Naive thymus-derived CD4-positive, alpha-beta T cell (primary cell): Measurements from ENCODE around the gene ZNF197. TPM values are rescaled to one million over a fixed set of nuclear protein-coding genes. Genes with fewer than 3 reads are reported as not detected.
"Not testable (repeated sequence)": the region's sequence is repeated elsewhere in the genome, so short reads cannot be mapped to it uniquely, and the experiment has no call there.

Source experiments
- ATAC-seq: fragments of 150-1000 bp; cut with Tn5 transposase; 2 replicates; pipeline ENCODE4 v1.10.0; 2021; ENCODE audit warnings: mild to moderate bottlenecking, moderate library complexity
- CTCF ChIA-PET: fragments of 350-600 bp; sonication (Branson Sonifier 250); formaldehyde crosslinking; loops from one replicate; lab custom pipeline; 2021; ENCODE audit warnings: antibody characterized with exemption; lab: Charles Lee
- POLR2A ChIA-PET: fragments of 350-600 bp; sonication (Branson Sonifier 250); formaldehyde crosslinking; loops from one replicate; lab custom pipeline; 2021; ENCODE audit warnings: antibody characterized with exemption, inconsistent platforms; lab: Charles Lee
- DNase-seq, 9 donors: peaks; one replicate each; pipeline versions ENCODE4 v3.0.0 to v3.0.0-alpha.2; 2020 to 2022; ENCODE audit warnings: mixed read lengths in 1 of 9
- H3K27ac ChIP-seq: one replicate; pipeline ENCODE4 v1.7.0; 2013; ENCODE audit warnings: mild to moderate bottlenecking, low read depth, low read length, moderate library complexity
- H3K27me3 ChIP-seq, 2 donors: one replicate each; pipeline ENCODE4 v1.7.0; 2013; ENCODE audit warnings: low read length in 2 of 2, mild to moderate bottlenecking in 2 of 2, moderate library complexity in 2 of 2; ENCODE audit not compliant: control insufficient read depth in 2 of 2, insufficient read depth in 2 of 2
- H3K36me3 ChIP-seq, 3 experiments: 1 replicate in 2 of 3; 2 replicates in 1 of 3; pipeline ENCODE4 v1.7.0; 2013; ENCODE audit warnings: low read length in 3 of 3, mild to moderate bottlenecking in 3 of 3, moderate library complexity in 1 of 3; ENCODE audit not compliant: insufficient read depth in 3 of 3, control insufficient read depth in 2 of 3
- H3K4me1 ChIP-seq, 2 donors: one replicate each; pipeline ENCODE4 v1.7.0; 2013; ENCODE audit warnings: low read length in 2 of 2, mild to moderate bottlenecking in 2 of 2, moderate library complexity in 1 of 2; ENCODE audit not compliant: control insufficient read depth in 2 of 2, insufficient read depth in 2 of 2
- H3K4me3 ChIP-seq: 2 replicates; pipeline ENCODE4 v1.7.0; 2013; ENCODE audit warnings: mild to moderate bottlenecking, low read length
- H3K9me3 ChIP-seq, 3 experiments: 1 replicate in 2 of 3; 2 replicates in 1 of 3; pipeline ENCODE4 v1.7.0; 2013; ENCODE audit warnings: low read length in 3 of 3; ENCODE audit not compliant: control insufficient read depth in 2 of 3
- H3K27ac Mint-ChIP-seq, 9 donors: one replicate each; pipeline ENCODE4 v1.8.0; 2020 to 2022; ENCODE audit warnings: mixed read lengths in 9 of 9, mild to moderate bottlenecking in 8 of 9, moderate library complexity in 5 of 9, inconsistent platforms in 2 of 9
- H3K27me3 Mint-ChIP-seq, 5 donors: one replicate each; pipeline ENCODE4 v1.8.0; 2021 to 2022; ENCODE audit warnings: mixed read lengths in 5 of 5, mild to moderate bottlenecking in 1 of 5
- H3K36me3 Mint-ChIP-seq, 5 donors: one replicate each; pipeline ENCODE4 v1.8.0; 2020 to 2022; ENCODE audit warnings: mixed read lengths in 5 of 5, mild to moderate bottlenecking in 3 of 5, inconsistent platforms in 1 of 5
- H3K4me1 Mint-ChIP-seq, 7 donors: one replicate each; pipeline ENCODE4 v1.8.0; 2020 to 2022; ENCODE audit warnings: mixed read lengths in 7 of 7, mild to moderate bottlenecking in 3 of 7, inconsistent platforms in 1 of 7
- H3K4me3 Mint-ChIP-seq, 10 donors: one replicate each; pipeline ENCODE4 v1.8.0; 2020 to 2022; ENCODE audit warnings: mild to moderate bottlenecking in 10 of 10, mixed read lengths in 10 of 10, moderate library complexity in 6 of 10, inconsistent platforms in 2 of 10
- H3K9me3 Mint-ChIP-seq, 11 donors: one replicate each; pipeline ENCODE4 v1.8.0; 2020 to 2022; ENCODE audit warnings: mixed read lengths in 11 of 11, mild to moderate bottlenecking in 4 of 11, inconsistent platforms in 1 of 11, moderate library complexity in 1 of 11
- intact Hi-C, 2 donors: fragments of 100-400 bp; cut with micrococcal nuclease; formaldehyde crosslinking; loops; one replicate each; pipeline ENCODE4 v1.15.1; 2023
- polyA plus RNA-seq, 2 donors: library from polyadenylated mRNA; unstranded; fragments of 300-500 nt; fragmentation: Illumina TruSeq; gene quantifications; one replicate each; pipeline ENCODE4 v1.2.3, GENCODE V29; 2021
- total RNA-seq, 6 experiments: library from RNA in 5 of 6; stranded (reverse) in 5 of 6; gene quantifications; 1 replicate in 5 of 6; 2 replicates in 1 of 6; pipeline ENCODE4 v1.2.3 and lab custom pipeline; 2021 to 2026

The ZNF197 gene
- 10 to 100 TPM in 3 of 5 experiments, 1 to 10 TPM in 2; 5.5 to 15.6 (median 15.0) TPM for total RNA-seq
- polyA plus RNA-seq: 1 to 10 TPM; 5.2 to 5.8 TPM
- 20.6 reads per million, percentile 51 among the genes with 10 or more reads in this experiment for total RNA-seq (lab: John Stamatoyannopoulos, UW)

- peaks cover 9 to 10% of the 10 kb centered on the region in 2 donors for H3K4me1 ChIP-seq
- peak; percentile 80 for ATAC-seq
- peak; percentile 5 to 64 (median 27) for DNase-seq
- peaks cover 0 to 6% (median 0%) of the 10 kb centered on the region in 3 experiments for H3K36me3 ChIP-seq
- Mint-ChIP-seq H3K9me3 (peaks cover 0 to 8% (median 0%) of the 10 kb centered on the region in 11 donors), H3K27ac (peak within 1 kb of the TSS; percentile 60 to 88 (median 81)), H3K36me3 (peaks cover 6 to 29% (median 21%) of the 10 kb centered on the region in 5 donors), H3K4me1 (peaks cover 18 to 53% (median 47%) of the 10 kb centered on the region in 7 donors), H3K27me3 (no peaks in the 10 kb centered on the region), H3K4me3 (peak within 1 kb of the TSS; percentile 83 to 94 (median 92))
- H3K27me3 ChIP-seq: no peaks in the 10 kb centered on the region
- ChIA-PET CTCF (interaction anchor here (0.8 kb wide), 1 partner anchor 104 kb away, joined by 3 read pairs; no protein-coding TSS in a partner anchor), POLR2A (interaction anchor here (1.6 kb wide), 1 partner anchor 13 kb away, joined by 4 read pairs; no protein-coding TSS in a partner anchor)
- peak within 1 kb of the TSS; percentile 66 for H3K27ac ChIP-seq
- intact Hi-C loops: loop anchor here (1.0 to 10.0 kb wide), 9 partner anchors 60 to 288 kb away; partner anchors contain the start of genes KIAA1143 (in 2 of the 2), KIF15 (in 2 of the 2), ZNF501 (in 2 of the 2) and TCAIM (in 1 of the 2)
- H3K9me3 ChIP-seq: no peaks in the 10 kb centered on the region
- peak within 1 kb of the TSS; percentile 51 for H3K4me3 ChIP-seq
Measured at GRCh38 chr3:44624749-44625480, at the start of gene ZNF197. Gene ZNF197 (plus strand): TSS chr3:44625036. CDS start chr3:44629155, 4,119 bp downstream.

DNA sequence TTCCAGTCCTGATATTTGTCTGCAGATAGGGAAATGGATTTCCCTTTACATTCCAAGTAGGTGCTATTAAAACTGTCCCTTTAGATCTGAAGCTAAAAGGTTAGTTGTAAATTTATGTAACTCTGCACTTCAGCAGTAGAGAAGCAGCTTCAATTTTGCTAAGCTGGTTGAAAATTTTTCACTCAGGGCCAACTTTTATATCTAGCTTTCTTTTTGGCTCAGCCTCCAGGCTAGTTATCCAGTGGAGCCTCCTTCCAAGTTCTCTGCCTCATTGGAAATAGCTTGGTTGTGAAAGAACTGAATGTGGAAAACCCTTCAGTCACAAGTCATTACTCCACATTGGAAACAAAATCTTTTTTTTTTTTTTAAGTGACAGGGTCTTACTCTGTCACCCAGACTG is 48.2 kb upstream of the ZNF197 start:
- H3K27ac ChIP-seq: no peak overlapping the region
- H3K9me3 Mint-ChIP-seq: peaks cover 7 to 75% (median 33%) of the 10 kb centered on the region in 11 donors
- no peak overlapping the region for H3K4me3 Mint-ChIP-seq
- H3K27me3 ChIP-seq: no peaks in the 10 kb centered on the region
- H3K36me3 ChIP-seq: no peaks in the 10 kb centered on the region
- peaks cover 5 to 34% (median 30%) of the 10 kb centered on the region in 5 donors for H3K36me3 Mint-ChIP-seq
- POLR2A ChIA-PET: no interaction called here
- intact Hi-C loops: no loop called here
- H3K9me3 ChIP-seq: peaks cover 0 to 18% (median 0%) of the 10 kb centered on the region in 3 experiments
- CTCF ChIA-PET: no interaction called here
- no peak for ATAC-seq
- H3K4me1 Mint-ChIP-seq: no peaks in the 10 kb centered on the region
- no peaks in the 10 kb centered on the region for H3K4me1 ChIP-seq
- no peak overlapping the region for H3K27ac Mint-ChIP-seq
- H3K27me3 Mint-ChIP-seq: peaks cover 0 to 4% (median under 1%) of the 10 kb centered on the region in 5 donors
- no peak overlapping the region for H3K4me3 ChIP-seq
- no peak for DNase-seq

GRCh38 chr3:44577354-44577952 is 47.4 kb upstream of the ZNF197 start:
- H3K4me3 Mint-ChIP-seq, intact Hi-C loops, CTCF ChIA-PET, DNase-seq, H3K36me3 ChIP-seq, H3K27me3 ChIP-seq, H3K4me1 ChIP-seq, H3K27ac Mint-ChIP-seq, H3K4me1 Mint-ChIP-seq, H3K4me3 ChIP-seq, POLR2A ChIA-PET, H3K27ac ChIP-seq, ATAC-seq: not testable (repeated sequence)
- H3K9me3 Mint-ChIP-seq: peaks cover 0 to 75% (median 26%) of the 10 kb centered on the region in 11 donors
- H3K36me3 Mint-ChIP-seq: peaks cover 0 to 31% (median 27%) of the 10 kb centered on the region in 5 donors
- H3K27me3 Mint-ChIP-seq: peaks cover 0 to 11% (median 8%) of the 10 kb centered on the region in 5 donors
- peaks cover 0 to 16% (median 0%) of the 10 kb centered on the region in 3 experiments for H3K9me3 ChIP-seq

DNA sequence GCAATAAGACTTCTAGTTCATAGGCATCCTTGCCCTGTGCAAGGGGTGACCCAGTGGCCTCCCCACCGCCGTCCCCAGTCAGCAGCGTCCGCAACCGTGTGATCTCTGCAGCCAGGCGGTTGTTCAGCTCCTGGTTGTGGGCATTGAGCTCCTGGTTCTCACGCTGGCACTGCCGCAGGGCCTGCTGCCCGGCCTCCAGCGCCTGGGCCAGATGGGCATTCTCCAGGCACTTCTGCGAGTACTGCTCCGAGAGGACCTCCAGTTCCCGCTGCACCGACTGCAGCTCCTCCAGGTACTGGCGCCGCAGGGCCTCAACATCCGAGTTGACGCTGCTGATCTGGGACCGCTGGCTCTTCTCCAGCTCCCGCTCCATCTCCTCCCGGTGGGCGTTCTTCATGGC is 46.5 kb upstream of the ZNF197 start:
- H3K4me3 Mint-ChIP-seq, H3K27ac Mint-ChIP-seq, H3K4me1 Mint-ChIP-seq, CTCF ChIA-PET, H3K27me3 ChIP-seq, H3K27ac ChIP-seq, H3K36me3 ChIP-seq, H3K4me3 ChIP-seq, intact Hi-C loops, ATAC-seq, POLR2A ChIA-PET, DNase-seq, H3K4me1 ChIP-seq: not testable (repeated sequence)
- peaks cover under 1 to 74% (median 26%) of the 10 kb centered on the region in 11 donors for H3K9me3 Mint-ChIP-seq
- peaks cover 0 to 25% (median 21%) of the 10 kb centered on the region in 5 donors for H3K36me3 Mint-ChIP-seq
- peaks cover 0 to 19% (median 8%) of the 10 kb centered on the region in 5 donors for H3K27me3 Mint-ChIP-seq
- H3K9me3 ChIP-seq: peaks cover 0 to 10% (median 0%) of the 10 kb centered on the region in 3 experiments

DNA sequence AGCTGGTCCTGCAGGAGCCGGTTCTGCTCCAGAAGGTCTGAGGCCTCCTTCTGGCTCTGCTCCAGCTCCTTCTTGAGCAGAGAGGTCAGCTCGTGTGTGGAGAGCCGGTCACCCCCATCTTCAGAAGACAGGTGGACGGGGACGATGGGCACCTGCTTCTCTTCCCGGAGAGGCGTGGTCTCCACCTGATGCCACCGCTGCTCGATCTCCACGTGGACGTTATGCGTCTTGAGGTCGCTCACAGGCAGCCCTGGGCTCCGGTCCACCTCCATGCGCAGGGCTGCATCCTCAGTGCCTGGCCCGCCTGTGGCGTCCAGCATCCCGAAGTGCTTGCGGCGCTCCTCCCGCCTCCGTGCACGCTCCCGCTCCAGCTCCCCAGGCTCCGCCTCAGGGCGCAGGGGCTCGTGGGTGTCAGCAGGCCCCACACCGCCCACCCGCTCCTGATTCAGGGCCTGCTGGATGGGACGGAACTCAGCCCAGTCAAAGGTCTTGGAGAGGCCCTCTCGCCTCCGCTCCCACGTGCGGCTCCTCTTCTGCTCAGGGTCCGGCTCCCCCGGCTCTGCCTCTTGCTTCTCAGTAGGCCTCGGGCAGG is 45.8 kb upstream of the ZNF197 start:
- H3K36me3 ChIP-seq, H3K9me3 ChIP-seq, POLR2A ChIA-PET, H3K4me1 ChIP-seq, H3K27me3 ChIP-seq, CTCF ChIA-PET, H3K4me3 ChIP-seq, H3K4me3 Mint-ChIP-seq, H3K27ac ChIP-seq, DNase-seq, ATAC-seq, H3K27ac Mint-ChIP-seq, intact Hi-C loops, H3K4me1 Mint-ChIP-seq: not testable (repeated sequence)
- peaks cover 0 to 29% (median 22%) of the 10 kb centered on the region in 5 donors for H3K36me3 Mint-ChIP-seq
- H3K9me3 Mint-ChIP-seq: peaks cover 0 to 74% (median 31%) of the 10 kb centered on the region in 11 donors
- peaks cover 6 to 26% (median 15%) of the 10 kb centered on the region in 5 donors for H3K27me3 Mint-ChIP-seq

DNA sequence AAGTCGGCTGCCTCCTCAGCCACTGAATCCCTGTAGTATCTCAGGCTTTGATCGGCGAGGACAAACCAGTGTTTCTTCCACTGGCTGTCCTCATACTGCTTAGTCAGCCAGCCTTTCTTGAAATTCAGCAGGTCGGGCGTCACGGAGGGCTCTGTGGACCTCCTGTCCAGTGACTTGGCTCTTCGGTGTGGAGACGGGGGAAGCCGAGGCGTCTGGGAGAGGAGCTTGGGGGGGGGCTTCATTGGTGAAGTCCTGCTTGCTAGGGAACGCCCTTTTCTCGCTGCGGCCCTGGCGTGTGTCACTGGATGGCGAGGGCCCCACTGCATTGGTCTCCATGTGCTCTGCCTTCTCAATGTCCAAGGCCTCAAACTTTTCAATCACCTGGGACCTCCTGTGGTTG is 45.1 kb upstream of the ZNF197 start:
- POLR2A ChIA-PET, H3K9me3 ChIP-seq, H3K4me1 Mint-ChIP-seq: not testable (repeated sequence)

More for the DNA sequence above, 45.1 kb upstream of the ZNF197 start:
- CTCF ChIA-PET, H3K36me3 ChIP-seq, H3K4me1 ChIP-seq, H3K4me3 Mint-ChIP-seq, H3K27me3 ChIP-seq, ATAC-seq, H3K4me3 ChIP-seq, intact Hi-C loops, DNase-seq, H3K27ac ChIP-seq, H3K27ac Mint-ChIP-seq: not testable (repeated sequence)
- Mint-ChIP-seq H3K9me3 (peaks cover 0 to 70% (median 27%) of the 10 kb centered on the region in 11 donors), H3K27me3 (peaks cover 10 to 33% (median 20%) of the 10 kb centered on the region in 5 donors), H3K36me3 (peaks cover 3 to 26% (median 21%) of the 10 kb centered on the region in 5 donors)
